GM21515 (cell line): Measurements from ENCODE around the gene CSF2RB.

Experiments
- ATAC-seq: cut with Tn5 transposase; IDR thresholded peaks from one replicate; pipeline ENCODE4 v1.9.1; 2021; ENCODE audit not compliant: unreplicated experiment

The CSF2RB gene

DNA sequence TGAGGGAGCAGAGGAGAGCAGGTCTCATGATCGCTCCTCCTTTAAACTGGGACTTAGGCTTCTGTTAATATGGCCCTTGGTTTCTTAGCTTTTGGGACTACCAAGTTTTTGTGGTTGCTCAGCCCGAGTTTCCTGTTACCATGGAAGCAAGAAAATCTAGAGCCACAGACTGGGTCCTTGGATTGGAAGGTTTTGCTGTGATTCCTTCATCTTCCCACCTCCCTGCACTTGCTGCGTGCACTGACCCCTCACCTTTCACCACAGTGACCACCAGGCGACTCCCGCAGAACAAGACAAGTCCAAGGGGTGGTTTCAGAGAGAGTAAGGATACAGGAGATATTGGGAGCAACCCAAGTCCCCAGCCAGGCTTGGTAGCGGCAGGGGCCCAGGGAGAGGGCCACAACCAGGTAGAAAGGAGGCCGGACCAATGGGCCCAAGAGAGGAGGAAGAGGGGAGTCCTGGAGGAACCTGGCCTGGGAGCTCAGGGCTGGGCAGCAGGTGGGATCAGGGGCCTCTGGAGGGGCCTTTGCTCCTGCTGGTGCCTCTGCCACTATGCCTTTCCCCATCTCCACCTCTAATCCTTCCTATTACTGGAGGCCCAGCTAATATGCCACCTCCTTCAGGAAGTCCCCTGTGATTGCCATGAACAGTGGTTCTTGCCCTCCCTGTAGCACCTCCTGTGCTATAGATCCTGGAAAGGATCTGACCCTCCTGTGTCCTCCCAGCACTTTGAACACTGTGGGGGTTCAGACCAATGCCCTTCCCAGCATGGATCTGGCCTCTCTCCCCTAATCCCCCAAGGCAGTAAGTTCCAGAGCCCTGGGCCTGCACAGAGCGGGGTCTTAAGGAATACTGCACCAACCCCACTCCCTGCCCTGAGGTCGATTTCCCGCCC is 21.2 kb downstream of the CSF2RB start:
- no peak for ATAC-seq

DNA sequence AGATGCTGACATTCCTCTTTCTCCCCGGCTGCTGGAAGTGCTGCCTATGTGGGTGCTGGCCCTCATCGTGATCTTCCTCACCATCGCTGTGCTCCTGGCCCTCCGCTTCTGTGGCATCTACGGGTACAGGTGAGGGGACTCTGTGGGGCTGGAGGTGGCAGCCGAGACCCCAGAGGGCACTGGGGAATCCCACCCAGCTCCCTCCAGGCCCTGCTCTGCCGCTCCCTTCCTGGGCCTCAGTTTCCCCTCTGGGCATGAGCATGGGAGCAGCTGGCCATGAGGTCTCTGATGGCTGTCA is 21.8 kb downstream of the CSF2RB start:
- no peak for ATAC-seq

DNA sequence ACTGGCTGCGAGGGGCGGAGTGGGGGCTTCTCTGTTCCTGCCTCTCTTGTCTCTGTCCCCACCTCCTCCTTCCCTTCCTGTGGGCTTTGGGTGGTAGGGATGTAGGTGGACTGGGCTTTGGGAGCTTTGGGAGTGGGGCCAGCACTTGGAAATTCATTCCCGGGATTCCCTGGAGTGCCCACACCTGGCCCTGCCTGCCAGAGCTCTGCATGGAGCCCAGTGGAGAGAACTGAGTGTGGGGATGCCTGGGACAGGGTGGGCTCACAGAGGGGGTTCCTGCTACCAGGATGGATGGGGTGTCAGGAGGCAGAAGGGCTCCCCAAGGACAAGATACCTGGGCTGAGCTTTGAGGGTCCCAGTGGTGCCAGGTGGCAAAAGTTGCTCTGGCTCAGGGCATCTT is 22.3 kb downstream of the CSF2RB start:
- no peak for ATAC-seq

DNA sequence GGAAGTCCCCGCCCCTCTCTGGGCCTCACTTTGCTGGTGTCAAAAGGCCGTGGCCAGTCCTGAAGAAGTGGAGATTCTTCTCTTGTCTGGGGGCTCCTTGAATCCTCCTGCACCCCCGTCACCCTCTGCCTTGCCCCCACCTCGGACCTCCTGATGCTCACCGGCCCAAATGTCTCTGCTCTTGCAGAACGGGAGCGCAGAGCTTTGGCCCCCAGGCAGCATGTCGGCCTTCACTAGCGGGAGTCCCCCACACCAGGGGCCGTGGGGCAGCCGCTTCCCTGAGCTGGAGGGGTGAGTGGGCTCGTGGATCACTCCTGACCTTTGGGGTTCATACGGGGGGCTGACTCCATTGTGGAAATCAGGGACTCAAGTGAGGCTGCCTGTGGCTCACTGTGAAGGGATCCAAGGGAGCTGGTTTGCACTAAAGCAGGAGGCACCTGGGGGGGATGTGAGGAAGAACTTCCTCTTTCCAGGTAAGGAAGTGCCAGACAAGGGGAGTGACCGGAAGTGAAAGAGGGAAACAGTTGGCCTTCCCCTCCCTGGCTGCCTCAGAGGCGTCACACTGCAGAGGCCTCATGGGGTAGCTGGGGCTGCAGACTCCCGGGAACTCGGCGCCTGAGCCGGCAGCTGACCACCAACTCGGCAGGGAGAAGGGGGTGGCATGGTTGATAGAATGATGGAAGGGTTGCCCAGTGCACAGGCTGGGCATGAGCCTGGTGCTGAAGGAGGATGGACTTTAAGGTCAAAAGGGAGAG is 23.1 kb downstream of the CSF2RB start:
- no peak for ATAC-seq

DNA sequence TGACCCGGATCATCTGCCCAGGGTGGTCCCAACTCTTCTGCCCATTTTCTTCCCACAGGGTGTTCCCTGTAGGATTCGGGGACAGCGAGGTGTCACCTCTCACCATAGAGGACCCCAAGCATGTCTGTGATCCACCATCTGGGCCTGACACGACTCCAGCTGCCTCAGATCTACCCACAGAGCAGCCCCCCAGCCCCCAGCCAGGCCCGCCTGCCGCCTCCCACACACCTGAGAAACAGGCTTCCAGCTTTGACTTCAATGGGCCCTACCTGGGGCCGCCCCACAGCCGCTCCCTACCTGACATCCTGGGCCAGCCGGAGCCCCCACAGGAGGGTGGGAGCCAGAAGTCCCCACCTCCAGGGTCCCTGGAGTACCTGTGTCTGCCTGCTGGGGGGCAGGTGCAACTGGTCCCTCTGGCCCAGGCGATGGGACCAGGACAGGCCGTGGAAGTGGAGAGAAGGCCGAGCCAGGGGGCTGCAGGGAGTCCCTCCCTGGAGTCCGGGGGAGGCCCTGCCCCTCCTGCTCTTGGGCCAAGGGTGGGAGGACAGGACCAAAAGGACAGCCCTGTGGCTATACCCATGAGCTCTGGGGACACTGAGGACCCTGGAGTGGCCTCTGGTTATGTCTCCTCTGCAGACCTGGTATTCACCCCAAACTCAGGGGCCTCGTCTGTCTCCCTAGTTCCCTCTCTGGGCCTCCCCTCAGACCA is 24.0 kb downstream of the CSF2RB start:
- ATAC-seq, result no peak

DNA sequence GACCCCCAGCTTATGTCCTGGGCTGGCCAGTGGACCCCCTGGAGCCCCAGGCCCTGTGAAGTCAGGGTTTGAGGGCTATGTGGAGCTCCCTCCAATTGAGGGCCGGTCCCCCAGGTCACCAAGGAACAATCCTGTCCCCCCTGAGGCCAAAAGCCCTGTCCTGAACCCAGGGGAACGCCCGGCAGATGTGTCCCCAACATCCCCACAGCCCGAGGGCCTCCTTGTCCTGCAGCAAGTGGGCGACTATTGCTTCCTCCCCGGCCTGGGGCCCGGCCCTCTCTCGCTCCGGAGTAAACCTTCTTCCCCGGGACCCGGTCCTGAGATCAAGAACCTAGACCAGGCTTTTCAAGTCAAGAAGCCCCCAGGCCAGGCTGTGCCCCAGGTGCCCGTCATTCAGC is 24.6 kb downstream of the CSF2RB start:
- ATAC-seq, result no peak

DNA sequence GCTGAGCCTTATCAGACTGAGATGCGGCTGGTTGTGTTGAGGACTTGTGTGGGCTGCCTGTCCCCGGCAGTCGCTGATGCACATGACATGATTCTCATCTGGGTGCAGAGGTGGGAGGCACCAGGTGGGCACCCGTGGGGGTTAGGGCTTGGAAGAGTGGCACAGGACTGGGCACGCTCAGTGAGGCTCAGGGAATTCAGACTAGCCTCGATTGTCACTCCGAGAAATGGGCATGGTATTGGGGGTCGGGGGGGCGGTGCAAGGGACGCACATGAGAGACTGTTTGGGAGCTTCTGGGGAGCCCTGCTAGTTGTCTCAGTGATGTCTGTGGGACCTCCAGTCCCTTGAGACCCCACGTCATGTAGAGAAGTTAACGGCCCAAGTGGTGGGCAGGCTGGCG is 25.5 kb downstream of the CSF2RB start:
- no peak for ATAC-seq

DNA sequence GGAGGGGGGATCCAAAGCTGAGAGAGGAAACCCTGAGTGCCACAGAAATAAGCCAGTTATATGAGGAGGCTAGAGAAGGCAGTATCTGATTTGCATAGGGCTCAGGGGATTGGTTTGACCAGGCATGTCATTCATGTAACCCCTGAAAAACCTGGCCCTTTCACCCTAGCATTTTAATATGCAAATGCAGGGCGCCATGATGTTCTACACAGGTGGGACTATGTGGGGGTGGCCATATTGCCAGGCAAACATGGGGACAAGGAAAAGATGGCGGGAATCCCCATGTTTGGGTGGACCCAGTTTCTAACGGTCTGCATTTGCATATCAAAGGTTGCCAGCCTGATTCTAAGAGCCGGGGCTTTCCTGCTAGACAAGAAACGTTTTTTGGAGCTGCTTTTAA is 27.2 kb downstream of the CSF2RB start:
- ATAC-seq, result no peak

DNA sequence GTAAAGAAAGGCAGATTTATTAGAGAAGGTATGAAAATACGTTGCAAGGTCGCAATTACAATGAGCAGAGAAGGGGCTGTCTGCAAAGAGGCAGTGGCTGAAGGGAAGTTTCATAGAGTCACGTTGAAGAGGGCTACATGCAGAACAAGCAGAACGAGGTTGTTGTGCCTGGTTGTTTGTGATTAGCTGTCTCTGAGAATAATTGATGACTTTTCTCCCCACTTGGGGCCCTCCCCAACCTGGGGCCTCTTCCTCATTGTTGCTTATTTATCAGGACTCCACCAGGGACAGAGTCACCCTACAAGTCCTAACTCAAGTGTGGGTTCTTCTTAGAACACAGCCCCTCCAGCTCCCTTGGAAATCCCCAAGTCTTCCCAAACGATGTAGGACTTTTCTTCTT is 29.1 kb downstream of the CSF2RB start:
- ATAC-seq, result no peak

DNA sequence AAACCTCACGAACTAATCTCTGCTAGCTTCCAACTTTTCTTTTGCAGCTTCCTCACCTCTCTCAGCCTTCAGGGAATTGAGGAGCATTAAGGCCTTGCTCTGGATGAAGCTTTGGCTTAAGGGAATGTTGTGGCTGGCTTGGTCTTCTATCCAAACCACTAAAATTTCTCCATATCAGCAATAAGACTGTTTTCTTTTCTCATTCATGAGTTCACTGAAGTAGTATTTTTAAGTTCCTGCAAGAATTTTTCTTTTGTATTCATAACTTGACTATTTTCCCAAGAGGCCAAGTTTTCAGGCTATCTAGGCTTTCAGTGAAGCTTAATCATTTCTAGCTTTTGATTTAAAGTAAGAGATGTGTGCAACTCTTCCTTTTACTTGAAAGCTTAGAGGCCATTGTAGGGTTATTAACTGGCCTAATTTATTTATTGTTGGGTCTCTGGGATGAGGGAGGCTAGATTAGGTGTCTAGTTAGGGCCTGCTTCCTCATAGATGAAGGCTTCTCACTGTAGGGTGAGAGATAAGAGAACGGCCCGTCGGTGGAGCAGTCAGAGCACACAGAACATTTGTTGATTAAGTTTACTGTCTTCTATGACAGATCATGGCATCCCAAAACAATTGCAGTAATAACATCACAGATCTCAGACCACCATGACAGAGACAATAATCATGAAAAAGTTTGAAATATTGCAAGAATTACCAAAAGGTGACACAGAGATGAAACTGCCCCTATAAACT is 33.2 kb downstream of the CSF2RB start:
- ATAC-seq, result no peak

DNA sequence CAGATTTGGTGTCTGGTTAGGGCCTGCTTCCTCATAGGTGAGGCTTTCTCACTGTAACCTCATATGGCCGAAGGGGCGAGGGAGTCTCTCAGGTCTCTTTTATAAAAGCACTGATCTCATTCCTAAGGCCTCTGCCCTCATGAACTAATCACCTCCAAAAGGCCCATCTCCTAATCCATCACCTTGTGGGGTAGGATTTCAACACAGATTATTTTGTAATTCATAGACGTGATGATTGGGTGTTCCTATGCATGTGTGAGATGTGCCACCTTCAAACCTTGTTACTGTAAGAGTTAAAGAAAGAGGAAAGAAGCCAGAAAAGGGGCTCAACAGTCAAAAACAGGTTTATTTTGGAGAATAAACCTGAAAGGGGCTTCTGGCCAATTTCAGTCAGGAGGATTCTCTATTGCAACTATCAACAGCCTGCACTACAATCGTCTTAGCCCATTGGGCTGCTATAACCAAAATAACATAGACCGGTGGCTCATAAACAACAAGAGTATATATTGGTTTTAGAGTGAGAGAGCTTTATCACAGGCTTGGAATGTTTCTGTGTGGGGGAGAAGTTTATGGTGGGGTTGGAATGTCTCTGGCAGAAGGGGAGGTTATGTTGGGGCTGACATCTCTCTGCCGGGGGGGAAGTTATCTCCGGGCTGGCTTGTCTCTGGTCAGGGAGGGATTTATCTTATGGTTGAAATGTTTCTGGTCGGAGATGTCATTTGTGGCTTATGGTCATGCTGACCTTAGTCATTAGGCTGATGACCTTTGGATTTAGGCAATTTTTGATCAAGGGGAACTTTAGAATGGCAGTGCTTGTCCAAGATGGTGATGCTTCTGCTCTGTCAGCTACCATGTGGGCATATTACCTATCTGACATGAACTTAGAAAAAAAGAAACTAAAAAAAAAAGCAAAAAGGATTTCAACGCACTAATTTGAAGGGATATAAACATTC is 35.1 kb downstream of the CSF2RB start:
- ATAC-seq, result no peak

DNA sequence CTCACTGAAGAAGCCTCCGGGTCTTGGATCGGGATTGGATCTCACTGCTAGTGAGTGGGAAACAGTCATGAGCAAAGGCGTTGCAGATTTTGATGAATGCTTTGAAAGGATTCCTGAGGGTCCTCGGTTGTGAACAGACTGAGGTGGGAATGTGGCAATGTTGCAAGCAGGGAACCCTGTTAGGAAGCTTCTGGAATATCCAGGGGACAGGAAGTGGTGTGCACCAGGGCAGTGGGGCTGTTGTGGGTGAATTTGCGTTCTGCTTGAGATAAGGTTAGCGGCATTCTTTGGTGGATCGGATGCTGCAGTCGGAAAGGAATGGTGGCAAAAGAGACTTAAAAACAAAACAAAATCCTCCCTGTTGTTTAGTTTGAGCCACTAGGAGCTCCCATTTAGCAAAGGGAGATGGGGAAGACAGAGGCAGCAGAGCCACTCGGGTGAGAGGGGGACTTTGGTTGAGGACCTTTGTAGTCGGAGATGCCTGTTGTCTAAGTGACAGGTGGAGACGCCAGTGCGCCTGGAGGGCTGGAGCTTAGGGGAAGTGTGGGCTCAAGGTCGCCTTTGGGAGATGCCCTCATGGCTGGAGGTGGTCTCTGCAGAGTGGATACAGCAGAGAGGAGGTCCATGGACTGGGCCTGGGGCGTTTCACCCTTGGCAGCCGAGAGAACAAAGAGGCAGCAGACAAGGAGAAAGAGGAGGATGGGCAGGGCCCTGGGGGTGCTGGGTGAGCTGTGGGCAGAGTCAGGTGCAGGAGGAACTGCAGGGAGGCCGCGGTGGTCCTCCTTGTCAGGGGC is 37.6 kb downstream of the CSF2RB start:
- ATAC-seq, result no peak

DNA sequence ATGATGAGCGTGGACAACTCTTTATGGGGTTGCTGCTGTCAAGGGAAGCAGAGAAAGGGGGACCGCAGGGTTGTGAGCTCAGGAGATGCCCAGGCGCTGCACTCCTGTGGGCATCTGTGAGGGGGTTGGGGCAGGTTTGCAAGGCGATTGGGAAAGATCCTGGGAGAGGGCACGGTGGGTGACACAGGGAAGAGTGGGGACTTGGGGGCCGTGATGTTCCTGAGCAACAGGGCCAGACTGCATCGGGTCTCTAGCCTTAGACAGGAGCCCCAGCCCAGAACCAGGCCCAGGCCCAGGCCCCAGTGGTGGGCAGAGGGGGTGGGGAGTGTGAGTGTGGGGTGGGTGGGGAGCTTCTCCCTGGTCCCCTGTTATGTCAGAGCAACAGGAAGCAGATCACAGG is 38.3 kb downstream of the CSF2RB start:
- no peak for ATAC-seq

DNA sequence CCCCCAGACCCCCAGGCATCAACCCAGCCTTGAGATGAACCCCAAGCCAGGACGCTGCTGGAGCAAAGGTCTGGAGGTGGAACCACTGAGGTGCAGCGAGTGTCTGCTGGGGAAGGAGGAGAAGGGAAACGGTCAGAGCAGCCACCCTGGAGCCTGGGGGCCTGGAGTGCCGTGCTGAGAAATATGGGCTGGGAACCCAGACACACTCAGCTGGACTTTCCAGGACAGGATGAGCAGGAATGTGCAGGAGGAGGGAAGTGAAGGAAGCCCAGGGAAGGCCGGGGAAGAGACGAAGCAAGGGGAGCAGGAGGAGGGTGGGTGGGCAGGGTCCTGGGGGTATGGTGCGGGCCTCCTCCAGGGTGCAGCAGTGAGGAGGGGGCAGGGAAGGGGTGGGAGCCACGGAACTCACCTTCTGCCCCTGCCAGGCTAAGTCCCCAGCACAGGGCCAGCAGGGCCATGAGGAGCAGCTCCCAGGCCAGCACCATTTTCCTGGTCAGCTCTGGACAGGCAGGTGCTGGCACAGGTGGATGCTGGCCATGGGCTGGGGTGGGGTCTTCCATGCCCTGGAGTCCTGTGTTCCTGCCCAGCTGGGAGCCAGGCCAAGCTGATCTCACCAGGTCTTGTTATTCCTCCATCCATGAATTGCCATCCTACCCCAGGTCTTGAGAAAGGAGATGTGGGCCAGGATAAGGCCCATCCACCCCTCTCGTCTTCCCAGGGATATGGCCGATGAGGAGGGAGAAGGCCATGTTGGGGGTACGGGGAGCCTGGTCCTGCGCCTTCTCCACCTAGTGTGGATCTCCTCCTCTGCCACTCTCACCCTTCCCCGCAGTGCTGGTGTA is 40.0 kb downstream of the CSF2RB start:
- no peak for ATAC-seq

DNA sequence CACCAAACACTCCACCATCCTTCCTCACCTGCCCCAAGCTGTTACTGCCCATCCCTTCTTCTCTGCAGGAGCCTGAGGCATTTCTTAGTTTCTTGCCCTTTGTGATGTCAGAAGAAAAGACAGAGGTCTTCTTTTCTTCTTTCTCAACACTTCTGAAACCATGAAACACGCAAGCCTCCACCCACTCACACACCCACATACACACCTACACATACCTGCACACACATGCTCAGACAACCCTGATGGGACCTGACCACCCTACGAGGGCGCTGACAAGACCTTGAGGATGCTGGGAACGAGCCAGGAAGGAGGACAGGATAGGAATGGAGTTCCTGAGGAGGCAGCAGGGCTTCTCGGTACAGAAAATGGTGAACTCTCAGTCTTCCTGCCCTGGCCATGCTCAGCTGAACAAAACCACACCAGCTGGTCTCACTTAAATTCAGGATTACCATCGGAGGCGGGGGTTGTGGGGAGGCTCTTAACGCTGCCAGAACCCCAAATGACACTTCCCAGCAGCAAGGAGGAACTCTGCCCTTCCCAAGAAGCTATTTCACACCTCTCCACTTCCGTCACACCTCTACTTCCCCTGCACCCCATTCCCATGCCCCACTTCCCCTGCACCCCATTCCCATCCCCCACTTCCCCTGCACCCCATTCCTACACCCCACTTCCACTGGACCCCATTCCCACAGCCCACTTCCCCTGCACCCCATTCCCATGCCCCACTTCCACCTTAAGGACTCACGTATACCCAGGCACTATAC is 41.0 kb downstream of the CSF2RB start:
- ATAC-seq, result no peak

DNA sequence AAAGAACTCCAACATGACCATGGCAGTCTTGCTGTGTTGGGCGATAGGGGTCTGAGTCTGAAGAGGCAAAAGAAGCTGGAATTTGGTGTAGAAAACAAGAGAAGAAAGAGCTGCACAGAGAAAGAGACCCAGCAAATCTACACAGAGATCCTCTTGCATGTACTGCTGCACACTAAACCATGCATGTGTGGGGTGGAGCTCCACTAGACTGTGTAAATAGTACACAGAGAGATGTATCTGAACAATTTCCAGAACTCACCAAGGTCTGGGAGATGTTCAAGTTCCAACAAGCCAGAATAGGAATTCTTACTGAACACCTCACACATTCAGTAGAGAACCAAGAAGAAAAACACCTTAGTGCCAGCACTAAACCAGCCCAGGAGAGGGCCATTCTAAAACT is 42.3 kb downstream of the CSF2RB start:
- no peak for ATAC-seq

DNA sequence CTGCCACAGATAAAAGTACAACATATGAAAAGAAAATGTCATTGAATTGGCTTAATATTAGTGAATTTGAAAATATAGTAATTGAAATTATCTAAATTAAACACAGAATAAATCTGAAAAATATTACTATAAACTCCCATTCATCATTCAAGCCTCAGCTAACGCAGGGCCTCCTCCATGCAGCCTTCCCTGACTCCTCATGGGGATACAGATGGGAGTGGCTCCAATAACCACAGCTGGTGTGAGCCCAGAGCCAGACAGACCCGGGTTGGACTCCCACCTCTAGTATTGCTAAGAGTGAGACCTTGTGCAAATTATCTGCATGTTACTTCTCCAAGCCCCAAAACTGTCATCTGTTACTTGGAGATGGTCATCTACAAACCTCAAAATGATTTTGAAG is 44.9 kb downstream of the CSF2RB start:
- ATAC-seq, result no peak

DNA sequence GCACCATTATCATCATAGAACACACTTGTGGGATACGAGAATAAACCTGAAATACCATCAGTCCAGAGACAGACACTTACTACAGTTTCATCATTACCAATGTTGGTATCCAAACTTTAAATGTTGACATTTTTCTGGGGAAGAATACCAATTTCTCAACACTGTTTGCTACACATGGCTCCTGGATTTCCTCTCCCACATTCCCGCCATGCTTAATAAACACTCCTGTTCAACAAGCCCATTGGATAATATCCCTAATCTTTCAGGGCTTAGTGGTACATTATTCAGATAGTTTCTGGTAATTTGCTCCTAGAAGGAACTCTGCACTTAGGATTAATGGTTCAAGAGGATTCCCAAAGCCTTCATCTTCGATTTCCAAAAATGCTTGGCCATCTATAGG is 48.2 kb downstream of the CSF2RB start:
- no peak for ATAC-seq
